Measurements from ENCODE around the gene PLXND1.

Gene PLXND1

GRCh38 chr3:129600348-129600747, 6.1 kb downstream of the PLXND1 start:
- no peak for DNase-seq

GRCh38 chr3:129599607-129600006, 6.9 kb downstream of the PLXND1 start:
- peak; percentile 66 for DNase-seq

- DNase-seq: no peak
These were observed 7.4 kb downstream of the PLXND1 start for GRCh38 chr3:129599073-129599472.

- DNase-seq: no peak
These were observed 8.0 kb downstream of the PLXND1 start for GRCh38 chr3:129598484-129598883.

GRCh38 chr3:129598000-129598381, 8.5 kb downstream of the PLXND1 start:
- peak; percentile 37 for DNase-seq

- peak; percentile 48 for DNase-seq
These were observed 9.1 kb downstream of the PLXND1 start for GRCh38 chr3:129597087-129597999.

- peak; percentile 95 for DNase-seq
These were observed 10.0 kb downstream of the PLXND1 start for GRCh38 chr3:129596194-129597086.

- DNase-seq: no peak
These were observed 10.8 kb downstream of the PLXND1 start for GRCh38 chr3:129595544-129596193.

- no peak for DNase-seq
These were observed 11.5 kb downstream of the PLXND1 start for GRCh38 chr3:129594907-129595390.

GRCh38 chr3:129594409-129594808, 12.1 kb downstream of the PLXND1 start:
- DNase-seq: no peak

GRCh38 chr3:129593595-129594339, 12.7 kb downstream of the PLXND1 start:
- no peak for DNase-seq

GRCh38 chr3:129593230-129593594, 13.3 kb downstream of the PLXND1 start:
- DNase-seq: no peak

- DNase-seq: peak; percentile 51
These were observed 13.9 kb downstream of the PLXND1 start for GRCh38 chr3:129592381-129593131.

GRCh38 chr3:129591932-129592331, 14.5 kb downstream of the PLXND1 start:
- DNase-seq: no peak

GRCh38 chr3:129590215-129590614, 16.3 kb downstream of the PLXND1 start:
- no peak for DNase-seq

GRCh38 chr3:129587566-129588210, 18.8 kb downstream of the PLXND1 start:
- no peak for DNase-seq

- DNase-seq: no peak
These were observed 19.6 kb downstream of the PLXND1 start for GRCh38 chr3:129586746-129587430.

- no peak for DNase-seq
These were observed 20.4 kb downstream of the PLXND1 start for GRCh38 chr3:129585949-129586657.

- DNase-seq: no peak
These were observed 21.8 kb downstream of the PLXND1 start for GRCh38 chr3:129584631-129585030.

- DNase-seq: no peak
These were observed 23.2 kb downstream of the PLXND1 start for GRCh38 chr3:129583289-129583688.

Data from fibroblast of skin of right quadriceps (primary cell).